OCI-LY7 (cell line): ENCODE results near the gene PCDHA12.

ENCODE experiments used
- CTCF ChIP-seq: fragments of 200-600 bp; sonication (generic); conservative IDR thresholded peaks from 2 replicates; pipeline ENCODE4 v1.5.1; 2014; ENCODE audit warnings: mild to moderate bottlenecking, antibody characterized with exemption, low read length, moderate library complexity, mixed read lengths
- EZH2phosphoT487 ChIP-seq: fragments of 200-600 bp; sonication (generic); IDR thresholded peaks from 2 replicates; pipeline ENCODE4 v1.6.1; 2018; ENCODE audit warnings: low read depth, borderline replicate concordance, mild to moderate bottlenecking, mixed run types, antibody characterized with exemption, low read length, moderate library complexity, mixed read lengths

GRCh38 chr5:140862441-140863295, 12.4 kb upstream of the PCDHA12 start:
- no peak for TF ChIP-seq CTCF
- no peak for TF ChIP-seq EZH2phosphoT487
